Astrocyte (in vitro differentiated cells and primary cell): ENCODE results near the gene ATF2.

Experiments used
- CTCF ChIP-seq: IDR thresholded peaks from 2 replicates; pipeline ENCODE4 v1.5.1; 2011; ENCODE audit warnings: low read depth, mild to moderate bottlenecking, inconsistent platforms, low read length, moderate library complexity; ENCODE audit not compliant: insufficient read depth
- EZH2 ChIP-seq: IDR thresholded peaks from 2 replicates; pipeline ENCODE4 v1.6.1; 2012; ENCODE audit warnings: mild to moderate bottlenecking, low read length, inconsistent platforms; ENCODE audit not compliant: insufficient read depth

GRCh38 chr2:175156534-175156933 is 11.5 kb downstream of the ATF2 start:
- TF ChIP-seq EZH2 (no peak), CTCF (no peak)
